ENCODE measurements around the gene ALK.

The ALK gene

DNA sequence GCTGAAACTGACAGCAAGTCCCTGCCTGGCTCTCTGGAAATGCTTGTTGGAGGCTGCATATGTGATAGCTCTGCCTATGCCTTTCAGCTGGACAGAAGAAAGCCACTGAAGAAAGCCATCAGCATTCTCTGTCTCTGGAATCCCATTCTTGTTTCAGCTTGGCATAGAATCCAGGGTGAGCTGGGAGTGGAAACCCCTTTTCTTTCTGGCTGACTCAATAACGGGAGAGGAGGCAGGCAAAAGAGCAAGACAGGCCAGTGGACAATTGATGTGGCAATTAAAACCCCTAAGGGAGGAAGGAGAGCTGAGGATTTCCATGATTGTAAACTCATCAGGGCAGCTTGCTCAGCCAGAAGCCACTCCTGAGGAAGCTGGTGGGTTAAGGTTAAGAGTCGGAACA is 598.1 kb downstream of the ALK start:
- TF ChIP-seq ZFX (IDR thresholded peaks at IDR 0.05), result no peak
- TF ChIP-seq, protein P1, sequence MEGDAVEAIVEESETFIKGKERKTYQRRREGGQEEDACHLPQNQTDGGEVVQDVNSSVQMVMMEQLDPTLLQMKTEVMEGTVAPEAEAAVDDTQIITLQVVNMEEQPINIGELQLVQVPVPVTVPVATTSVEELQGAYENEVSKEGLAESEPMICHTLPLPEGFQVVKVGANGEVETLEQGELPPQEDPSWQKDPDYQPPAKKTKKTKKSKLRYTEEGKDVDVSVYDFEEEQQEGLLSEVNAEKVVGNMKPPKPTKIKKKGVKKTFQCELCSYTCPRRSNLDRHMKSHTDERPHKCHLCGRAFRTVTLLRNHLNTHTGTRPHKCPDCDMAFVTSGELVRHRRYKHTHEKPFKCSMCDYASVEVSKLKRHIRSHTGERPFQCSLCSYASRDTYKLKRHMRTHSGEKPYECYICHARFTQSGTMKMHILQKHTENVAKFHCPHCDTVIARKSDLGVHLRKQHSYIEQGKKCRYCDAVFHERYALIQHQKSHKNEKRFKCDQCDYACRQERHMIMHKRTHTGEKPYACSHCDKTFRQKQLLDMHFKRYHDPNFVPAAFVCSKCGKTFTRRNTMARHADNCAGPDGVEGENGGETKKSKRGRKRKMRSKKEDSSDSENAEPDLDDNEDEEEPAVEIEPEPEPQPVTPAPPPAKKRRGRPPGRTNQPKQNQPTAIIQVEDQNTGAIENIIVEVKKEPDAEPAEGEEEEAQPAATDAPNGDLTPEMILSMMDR (conservative IDR thresholded peaks at IDR 0.05), result no peak
- no peak overlapping the region for H3K27ac ChIP-seq

DNA sequence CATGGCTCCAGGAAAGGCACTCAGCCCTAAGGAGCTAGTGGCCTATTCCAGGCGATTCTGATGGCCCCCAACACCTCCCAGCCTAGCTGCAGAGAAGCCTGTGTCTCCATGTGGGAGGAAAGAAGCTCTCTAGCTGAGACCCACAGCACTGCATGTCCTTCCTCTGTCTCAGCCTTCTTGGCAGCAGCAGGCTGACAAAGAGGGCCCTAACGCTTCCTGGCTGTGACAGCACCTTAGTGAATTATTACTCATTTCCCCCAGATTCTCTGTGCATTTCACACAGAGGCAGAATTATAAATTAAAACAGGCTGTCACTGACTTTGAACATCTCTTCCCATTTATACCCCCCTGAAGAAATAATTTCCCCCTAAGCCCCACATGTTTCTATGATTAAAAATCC is 599.4 kb downstream of the ALK start:
- H3K27ac ChIP-seq, result no peak overlapping the region

DNA sequence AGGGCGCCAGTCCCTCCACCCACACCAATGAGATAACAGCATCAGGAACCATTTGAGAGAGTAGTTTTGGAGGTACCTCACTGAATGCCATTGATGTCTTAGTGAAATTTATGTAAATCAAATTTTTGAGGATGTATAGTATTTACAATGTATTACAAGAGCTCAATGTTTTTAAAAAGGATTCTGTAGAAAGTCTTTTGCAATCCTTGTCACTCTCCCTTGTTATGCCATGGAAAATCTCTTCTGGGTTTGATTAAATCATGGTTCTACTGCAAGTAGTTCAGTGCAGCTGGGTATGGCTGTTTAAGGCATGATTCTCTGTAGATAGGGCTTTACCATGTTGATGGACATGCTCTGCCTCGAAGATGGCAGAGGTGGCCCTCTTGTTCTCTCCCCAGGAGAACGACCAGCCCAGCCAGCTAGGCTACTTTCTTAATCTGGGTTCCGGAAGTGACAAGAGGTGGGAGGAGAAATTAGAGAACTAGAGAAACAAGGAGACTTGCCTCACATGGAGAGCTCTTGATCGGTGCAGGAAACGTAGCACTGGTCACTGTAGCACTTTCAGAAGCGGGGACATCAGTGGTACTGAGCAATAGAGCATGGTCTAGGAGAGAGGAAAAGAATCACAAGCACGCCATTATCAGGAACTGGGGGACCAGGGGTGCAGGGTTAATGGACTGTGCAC is 603.4 kb downstream of the ALK start:
- H3K27ac ChIP-seq, result no peak overlapping the region
- TF ChIP-seq, protein P1 (conservative IDR thresholded peaks at IDR 0.05), result no peak
- no peak for TF ChIP-seq ZFX (IDR thresholded peaks at IDR 0.05)

More for the DNA sequence above, 599.4 kb downstream of the ALK start:
- TF ChIP-seq, protein P1 (conservative IDR thresholded peaks at IDR 0.05), result no peak
- TF ChIP-seq ZFX (IDR thresholded peaks at IDR 0.05), result no peak

DNA sequence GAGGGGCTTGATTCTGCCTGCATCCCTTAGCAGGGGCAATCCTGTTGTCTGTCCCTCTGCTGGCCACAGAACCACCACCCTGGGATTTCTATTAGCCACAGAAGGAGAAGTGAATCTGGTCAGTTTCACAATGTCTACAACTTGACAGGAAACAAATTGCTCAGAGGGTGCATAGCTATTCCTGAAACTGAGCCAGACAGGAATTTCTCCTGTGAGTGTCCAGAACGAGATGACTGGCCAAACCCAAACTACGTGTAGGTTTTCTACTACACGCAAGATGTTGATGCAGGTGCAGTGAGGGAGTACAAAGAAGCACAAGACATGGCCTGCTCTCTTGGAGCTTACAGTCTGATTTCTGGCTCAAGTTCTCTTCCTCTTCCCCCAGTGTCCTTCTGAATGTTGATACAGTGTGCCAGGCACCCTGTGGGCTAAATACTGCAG is 604.3 kb downstream of the ALK start:
- no peak overlapping the region for H3K27ac ChIP-seq
- TF ChIP-seq, protein P1 (conservative IDR thresholded peaks at IDR 0.05), result no peak
- no peak for TF ChIP-seq ZFX (IDR thresholded peaks at IDR 0.05)

DNA sequence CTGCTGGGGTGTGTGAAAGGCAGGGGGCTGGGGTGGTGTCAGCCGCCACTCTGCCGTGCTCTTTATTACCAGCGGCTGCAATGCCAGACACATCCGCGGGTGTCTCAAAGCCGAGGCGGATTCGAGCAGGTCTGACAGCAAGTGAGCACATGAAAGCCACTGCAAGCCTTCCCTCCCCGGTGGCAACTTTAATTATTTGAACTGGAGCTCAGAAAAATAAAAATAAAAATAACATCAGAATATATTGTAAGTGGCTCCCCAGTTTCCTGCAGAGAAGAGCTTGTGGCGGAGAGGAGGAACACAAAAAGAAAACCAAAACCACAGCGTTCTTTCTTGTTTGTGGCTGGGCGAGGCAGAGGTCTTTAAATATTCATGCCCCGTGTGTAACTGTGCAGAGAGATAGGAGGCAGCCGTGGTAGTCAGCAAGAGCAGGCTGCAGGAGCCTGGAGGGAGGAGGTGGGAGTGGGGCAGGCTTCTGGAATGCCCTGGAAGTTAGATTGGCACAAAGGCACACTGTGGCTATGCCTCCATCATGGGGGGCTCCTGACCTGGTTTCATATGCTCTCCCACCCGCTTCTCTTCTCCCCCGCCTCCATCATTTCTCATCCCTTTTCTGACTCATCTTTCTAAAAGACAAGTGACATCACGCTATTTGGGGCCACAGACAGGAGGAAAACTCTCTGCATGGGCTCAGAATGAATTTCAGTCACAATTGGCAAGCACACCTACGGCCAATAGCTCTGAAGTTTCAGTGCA is 606.4 kb downstream of the ALK start:
- no peak overlapping the region for H3K27ac ChIP-seq
- TF ChIP-seq, protein P1 (conservative IDR thresholded peaks at IDR 0.05), result no peak
- no peak for TF ChIP-seq ZFX (IDR thresholded peaks at IDR 0.05)

DNA sequence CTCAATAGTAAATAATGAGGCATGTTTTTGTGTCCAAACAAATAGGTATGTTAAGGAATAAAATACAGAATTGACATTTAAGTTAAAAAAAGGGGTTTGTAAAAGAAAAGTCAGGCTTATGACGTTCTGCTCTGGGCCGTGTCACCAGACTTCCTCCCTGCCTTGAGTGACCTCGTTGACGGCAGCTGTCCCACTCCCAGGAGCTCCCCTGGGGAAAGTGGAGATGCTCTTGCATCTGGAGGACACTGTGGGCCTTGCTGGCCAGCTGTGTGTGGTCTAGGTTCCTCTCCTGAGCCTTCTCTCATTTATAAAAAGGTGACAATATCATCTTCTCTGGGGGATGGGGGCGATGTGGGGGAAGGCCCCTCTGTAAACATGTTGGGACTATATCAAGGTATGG is 609.9 kb downstream of the ALK start:
- no peak overlapping the region for H3K27ac ChIP-seq
- no peak for TF ChIP-seq ZFX (IDR thresholded peaks at IDR 0.05)
- TF ChIP-seq, protein P1 (conservative IDR thresholded peaks at IDR 0.05), result no peak

DNA sequence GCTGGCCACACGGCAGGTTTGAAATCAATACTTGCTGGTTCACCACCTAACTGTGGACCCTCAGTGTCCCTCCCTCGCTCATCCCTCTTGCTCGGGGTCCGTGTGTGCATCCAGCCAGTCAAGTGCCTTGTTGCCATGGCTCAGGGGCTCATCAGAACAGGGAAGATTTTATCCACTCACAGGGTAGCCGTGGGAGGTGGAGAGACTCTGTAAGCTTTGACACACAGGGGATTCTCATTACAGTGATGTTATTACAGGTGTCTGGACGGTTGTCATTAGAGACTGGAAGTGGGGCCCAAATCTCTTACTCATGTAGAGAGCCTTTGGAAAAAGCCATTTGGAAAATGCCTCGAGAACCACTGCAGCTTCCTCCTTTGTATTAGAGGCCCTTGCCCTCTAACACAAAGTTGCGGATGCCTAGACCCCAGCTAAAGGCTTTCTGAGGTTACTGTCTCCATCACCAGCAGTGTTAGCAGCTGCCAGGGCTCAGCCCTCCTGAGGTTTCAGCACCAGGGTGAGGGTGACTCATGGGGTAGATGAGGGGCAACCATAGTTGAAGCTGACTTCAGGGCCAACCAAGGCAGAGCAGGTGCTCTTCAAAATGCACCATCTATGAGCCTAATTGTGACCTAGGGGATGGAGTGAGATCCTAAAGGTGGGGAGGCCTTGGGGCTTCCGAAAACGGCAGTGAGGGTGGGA is 610.6 kb downstream of the ALK start:
- TF ChIP-seq, protein P1 (conservative IDR thresholded peaks at IDR 0.05), result no peak
- no peak for TF ChIP-seq ZFX (IDR thresholded peaks at IDR 0.05)

More for the DNA sequence above, 610.6 kb downstream of the ALK start:
- H3K27ac ChIP-seq, result no peak overlapping the region
